HG03575 (cell line): ENCODE measurements around the gene TCTN1.
"Not testable (repeated sequence)": the region's sequence is repeated elsewhere in the genome, so short reads cannot be mapped to it uniquely, and the experiment has no call there.

Source experiments
- ATAC-seq: cut with Tn5 transposase; IDR thresholded peaks from one replicate; pipeline ENCODE4 v1.9.1; 2021; ENCODE audit not compliant: unreplicated experiment, insufficient number of reproducible peaks, low FRiP score; ENCODE audit errors: extremely low read depth

Gene TCTN1

DNA sequence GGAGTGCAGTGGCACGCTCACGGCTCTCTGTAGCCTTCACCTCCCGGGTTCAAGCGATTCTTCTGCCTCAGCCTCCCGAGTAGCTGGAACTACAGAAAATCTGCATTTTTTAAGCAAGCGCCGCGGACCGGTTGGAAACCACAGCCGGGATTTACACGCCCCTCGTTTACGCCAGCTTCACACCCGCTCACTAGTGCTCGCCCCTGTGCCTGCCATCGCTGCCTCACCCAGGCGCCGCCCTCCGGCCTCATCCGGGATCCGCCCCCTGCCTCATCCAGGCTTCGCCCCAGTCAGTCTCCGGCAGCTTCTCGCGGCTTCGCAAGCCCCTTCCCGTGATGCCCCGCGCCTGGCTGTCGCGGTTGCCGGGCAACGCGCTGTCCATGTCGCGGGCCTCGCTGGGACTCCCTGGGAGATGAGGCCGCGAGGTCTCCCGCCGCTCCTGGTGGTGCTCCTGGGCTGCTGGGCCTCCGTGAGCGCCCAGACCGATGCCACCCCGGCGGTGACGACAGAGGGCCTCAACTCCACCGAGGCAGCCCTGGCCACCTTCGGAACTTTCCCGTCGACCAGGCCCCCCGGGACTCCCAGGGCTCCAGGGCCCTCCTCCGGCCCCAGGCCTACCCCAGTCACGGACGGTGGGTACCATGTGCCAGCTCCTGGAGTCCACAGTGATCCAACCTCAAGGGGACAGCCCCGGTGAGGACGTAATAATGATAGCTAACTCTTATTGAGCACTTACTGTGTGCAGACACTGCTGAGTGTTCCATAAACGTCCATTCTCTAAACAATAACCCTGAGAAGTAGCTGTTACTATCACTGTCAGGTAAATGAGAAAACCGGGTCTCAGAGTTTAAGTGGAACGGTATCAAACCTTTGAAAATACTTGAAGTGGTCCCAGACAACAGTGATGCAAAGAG lies at the start of gene TCTN1:
Gene TCTN1, plus strand, starts transcription at position 359 of the 914 bp plus-strand sequence. Its CDS starts 54 bp downstream, at position 413.
- peak; percentile 86 for ATAC-seq

DNA sequence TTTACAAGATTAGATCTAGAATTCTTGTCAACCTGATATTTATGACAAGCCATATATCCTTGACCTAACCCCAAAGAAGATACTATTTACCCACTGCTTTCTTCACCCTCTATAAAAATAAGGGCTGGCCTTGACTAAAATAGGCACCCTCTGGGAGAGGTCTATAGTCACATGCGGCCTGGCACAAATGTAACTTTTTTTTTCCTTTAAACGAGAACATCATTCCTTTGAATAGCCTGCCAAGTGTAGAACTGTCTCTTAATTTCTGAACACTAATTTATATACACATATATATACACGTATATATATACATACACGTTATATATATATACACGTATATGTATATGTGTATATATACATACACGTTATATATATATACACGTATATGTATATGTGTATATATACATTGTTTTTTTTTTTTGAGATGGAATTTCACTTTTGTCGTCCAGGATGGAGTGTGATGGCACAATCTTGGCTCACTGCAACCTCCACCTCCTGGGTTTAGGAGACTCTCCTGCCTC lies 49.4 kb upstream of the TCTN1 start:
- ATAC-seq, result no peak

DNA sequence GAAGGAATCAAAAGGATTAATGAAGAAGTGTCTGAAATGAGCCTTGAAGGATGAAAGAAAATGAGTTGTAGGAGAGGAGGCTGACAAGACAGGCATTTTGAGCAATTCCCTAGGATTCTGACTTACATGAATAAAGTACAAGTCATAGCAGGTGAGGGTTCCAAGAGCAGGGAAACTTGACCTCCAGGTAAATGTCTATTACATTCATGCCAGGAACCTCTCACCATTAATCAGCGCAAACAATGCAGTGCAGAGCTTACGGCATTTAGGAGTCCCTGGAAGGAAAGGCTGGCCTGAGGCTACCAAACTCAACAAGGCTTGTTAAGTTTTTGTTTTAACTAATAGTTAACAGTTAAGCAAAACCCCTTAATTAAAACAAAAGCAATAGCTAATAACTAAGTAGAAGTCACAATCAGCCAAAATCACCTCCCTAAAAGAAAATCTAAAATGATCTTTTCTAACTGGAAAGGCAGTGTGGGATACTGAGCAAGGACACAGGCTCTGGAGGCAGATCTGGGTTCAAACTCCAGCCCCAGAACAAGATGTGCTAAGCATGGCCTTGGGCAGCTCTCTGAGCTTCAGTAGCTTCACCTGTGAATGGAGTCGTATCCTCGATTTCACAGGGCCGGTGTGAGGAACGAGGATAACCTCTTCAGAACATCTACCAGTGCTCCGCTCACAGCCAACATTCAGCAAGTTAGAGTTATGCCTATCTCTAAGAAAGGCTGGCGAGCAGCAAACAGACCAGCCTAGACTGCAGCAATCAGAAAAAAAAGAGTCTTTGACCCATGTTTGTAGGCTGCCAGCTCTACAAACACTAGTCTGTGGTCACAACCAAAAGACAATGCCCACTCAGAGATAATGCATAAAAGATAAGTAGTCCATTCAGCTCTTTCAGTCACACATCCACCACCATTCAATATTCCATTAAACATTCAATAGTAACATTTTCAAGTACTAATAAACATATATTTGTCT lies 47.7 kb upstream of the TCTN1 start:
- no peak for ATAC-seq

DNA sequence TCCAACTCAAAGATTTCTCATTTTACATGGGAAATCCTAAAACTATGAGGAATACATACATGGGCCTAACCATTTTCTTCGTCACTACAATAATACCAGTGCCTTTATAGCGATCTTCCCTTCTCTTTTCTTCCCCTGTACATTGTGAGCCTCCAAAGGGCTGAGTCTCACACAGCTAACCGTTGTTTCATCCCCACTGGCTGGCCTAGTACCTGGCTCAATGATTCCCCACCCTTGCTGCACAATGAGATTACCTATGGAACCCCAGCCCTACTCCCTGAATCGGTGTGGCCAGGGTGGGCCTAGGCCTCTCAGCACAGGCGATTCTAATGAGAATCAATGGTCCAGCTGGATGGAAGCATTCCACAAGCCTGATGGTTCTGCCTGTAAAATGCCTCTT lies 46.9 kb upstream of the TCTN1 start:
- ATAC-seq, result no peak

DNA sequence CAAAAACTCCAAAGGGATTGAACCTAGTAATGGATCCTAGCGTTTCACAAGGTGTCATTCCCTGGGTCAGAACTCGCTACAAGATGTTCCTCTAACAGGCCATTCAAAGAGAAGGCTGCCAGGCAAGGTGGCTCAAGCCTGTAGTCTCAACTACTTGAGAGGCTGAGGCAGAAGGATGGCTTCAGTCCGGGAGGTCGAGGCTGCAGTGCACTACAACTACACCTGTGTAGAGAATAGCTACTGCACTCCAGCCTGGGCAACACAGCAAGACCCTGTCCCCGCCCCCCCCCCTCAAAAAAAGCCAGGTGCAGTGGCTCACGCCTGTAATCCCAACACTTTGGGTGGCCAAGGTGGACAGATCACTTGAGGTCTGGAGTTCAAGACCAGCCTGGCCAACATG lies 45.2 kb upstream of the TCTN1 start:
- ATAC-seq, result no peak

DNA sequence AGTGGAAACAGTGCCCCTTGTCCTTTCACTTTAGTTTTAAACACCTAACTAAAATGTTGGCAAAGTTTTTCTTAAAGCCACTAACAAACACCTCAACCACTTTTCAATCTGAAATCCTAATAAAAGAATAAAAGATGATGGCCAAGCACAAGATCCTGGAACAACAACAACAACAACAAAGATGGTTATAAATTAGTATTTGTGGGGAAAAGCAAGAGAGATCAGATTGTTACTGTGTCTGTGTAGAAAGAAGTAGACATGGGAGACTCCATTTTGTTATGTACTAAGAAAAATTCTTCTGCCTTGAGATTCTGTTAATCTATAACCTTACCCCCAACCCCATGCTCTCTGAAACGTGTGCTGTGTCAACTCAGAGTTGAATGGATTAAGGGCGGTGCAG lies 44.1 kb upstream of the TCTN1 start:
- ATAC-seq, result not testable (repeated sequence)

DNA sequence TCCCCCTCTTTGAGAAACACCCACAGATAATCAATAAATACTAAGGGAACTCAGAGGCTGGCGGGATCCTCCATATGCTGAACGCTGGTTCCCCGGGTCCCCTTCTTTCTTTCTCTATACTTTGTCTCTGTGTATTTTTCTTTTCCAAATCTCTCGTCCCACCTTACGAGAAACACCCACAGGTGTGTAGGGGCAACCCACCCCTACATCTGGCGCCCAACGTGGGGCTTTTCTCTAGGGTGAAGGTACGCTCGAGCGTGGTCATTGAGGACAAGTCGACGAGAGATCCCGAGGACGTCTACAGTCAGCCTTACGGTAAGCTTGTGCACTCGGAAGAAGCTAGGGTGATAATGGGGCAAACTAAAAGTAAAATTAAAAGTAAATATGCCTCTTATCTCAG lies 43.1 kb upstream of the TCTN1 start:
- ATAC-seq, result not testable (repeated sequence)

DNA sequence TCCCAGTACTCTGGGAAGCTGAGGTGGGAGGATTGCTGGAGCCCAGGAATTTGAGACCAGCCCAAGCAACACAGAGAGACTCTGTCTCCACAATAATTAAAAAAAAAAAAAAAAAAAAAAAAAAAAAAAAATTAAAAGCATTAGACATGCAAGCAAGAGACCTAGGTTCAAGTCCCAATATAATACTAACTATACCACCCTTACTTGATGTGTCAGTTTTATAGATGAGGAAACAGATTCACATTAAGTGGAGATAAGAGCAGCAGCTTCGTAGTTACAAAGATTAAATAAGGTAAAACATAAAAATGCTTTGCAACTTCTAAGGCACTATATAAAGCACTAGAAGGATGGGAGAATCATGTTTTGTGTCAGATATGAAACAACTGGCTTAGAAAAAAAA lies 39.9 kb upstream of the TCTN1 start:
- ATAC-seq, result no peak

DNA sequence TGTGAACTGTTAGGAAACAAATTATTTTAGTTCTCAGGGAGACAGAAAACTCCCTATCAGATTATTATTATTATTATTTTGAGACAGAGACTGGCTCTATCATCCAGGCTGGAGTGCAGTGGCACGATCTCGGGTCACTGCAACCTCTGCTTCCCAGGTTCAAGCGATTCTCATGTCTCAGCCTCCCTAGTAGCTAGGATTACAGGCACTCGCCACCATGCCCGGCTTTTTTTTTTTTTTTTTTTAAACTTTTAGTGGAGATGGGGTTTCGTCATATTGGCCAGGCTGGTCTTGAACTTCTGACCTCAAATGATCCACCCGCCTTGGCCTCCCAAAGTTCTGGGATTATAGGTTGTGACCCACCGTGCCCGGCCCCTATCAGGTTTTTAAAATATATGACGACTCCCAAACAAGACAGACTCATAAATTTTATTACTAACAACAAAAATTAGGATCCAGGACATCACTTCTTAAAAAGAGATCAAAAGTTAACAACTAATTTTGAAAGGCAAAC lies 39.2 kb upstream of the TCTN1 start:
- not testable (repeated sequence) for ATAC-seq

DNA sequence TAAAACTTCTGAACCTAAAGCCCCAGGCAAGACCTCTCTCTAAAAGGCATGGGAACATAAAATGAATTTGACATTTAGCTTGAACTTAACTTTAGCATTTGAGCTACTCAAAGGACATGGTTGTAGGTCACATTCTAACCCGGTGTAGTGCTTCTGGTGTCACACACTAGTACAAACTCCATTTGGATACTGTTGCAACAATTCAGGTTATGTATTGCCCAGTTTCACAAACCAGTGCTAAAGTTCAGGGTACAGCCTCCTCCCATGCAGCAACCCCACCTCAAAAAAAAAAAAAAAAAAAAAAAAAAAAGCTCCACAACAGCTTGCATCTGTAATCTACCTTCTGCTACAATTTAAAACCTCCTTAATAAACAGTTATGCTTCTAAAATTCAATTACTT lies 38.6 kb upstream of the TCTN1 start:
- no peak for ATAC-seq

DNA sequence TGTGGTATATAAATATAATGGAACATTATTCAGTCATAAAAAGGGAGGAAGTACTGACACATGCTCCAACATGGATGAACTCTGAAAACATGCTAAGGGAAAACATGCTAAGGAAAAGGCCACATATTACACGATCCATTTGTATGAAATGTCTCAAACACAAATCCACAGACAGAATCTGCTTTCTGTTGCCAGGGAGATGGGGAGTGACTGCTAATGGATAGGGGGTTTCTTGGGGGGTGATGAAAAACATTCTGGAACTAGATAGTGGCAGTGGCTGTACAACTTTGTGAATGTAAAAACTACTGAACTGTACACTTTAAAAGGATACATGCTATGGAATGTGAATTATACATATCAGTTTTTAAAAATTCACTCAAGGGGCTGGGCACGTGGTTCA lies 37.4 kb upstream of the TCTN1 start:
- ATAC-seq, result no peak

DNA sequence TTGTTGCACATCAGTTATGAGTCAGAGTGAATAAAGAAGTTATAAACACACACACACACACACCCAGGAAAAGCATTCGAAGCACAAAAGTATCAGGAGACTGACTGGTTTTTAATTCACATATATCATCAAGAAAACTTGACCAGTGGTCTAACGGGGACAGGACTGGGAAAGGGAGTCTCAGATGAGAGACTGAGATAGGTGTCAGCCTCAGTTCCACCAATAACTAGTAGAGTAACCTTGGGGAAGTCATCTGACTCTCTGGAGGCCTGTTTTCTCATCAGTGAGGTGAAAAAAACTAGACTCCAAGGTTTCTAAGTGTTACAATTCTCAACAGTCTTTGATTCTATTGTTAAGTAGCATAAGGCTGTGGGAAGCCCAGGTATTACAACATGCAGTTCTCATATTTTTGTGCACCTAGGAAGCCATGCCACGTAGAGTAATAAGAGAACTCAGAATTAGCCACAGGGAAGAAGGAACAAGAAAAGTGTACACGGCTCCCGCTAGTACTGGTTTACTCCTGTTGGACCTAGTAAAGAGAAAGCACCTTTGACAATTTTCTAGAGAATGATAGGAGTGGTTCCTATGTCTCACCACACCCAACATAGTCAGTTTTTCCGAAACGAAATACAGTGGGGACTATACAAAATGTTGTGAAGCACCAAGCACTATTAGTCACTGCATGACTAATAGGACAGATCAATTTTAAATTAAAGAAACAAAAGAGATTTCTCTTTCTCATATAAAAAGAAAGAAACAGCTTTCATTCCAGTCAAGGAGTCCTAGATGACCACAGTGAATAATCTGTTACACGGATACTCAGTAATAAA lies 35.9 kb upstream of the TCTN1 start:
- ATAC-seq, result no peak

DNA sequence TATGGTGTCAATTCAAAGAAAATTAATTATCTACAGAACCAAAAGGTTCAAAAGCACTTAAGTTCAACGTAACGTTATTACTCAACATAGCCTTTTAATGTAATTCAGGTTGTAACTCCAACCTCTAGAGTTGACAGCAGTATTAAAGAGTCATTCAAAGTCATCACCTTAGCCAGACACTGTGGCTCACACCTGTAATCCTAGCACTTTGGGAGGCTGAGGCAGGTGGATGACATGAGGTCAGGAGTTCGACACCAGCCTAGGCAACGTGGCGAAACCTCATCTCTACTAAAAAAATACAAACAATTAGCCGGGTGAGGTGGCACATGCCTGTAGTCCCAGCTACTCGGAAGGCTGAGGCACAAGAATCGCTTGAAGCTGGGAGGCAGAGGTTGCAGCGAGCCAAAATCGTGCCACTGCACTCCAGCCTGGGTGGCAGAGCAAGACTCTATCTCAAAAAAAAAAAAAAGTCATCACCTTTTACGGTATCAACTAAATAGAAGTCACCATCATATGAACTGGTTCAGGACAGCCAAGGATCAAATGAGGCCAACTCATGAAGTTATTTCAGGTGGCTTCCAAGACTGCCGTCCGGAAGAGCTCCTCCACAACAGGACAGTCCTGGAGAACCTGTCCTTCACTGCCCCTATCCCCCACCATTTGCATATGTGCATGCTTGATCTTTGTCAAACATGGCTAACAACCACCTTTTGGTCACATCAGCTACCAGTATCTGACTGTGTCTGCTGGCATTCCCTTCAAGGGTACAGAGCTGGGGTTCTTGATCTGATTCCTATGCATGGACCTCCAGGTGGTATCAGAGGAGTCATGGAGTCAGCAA lies 35.0 kb upstream of the TCTN1 start:
- no peak for ATAC-seq

DNA sequence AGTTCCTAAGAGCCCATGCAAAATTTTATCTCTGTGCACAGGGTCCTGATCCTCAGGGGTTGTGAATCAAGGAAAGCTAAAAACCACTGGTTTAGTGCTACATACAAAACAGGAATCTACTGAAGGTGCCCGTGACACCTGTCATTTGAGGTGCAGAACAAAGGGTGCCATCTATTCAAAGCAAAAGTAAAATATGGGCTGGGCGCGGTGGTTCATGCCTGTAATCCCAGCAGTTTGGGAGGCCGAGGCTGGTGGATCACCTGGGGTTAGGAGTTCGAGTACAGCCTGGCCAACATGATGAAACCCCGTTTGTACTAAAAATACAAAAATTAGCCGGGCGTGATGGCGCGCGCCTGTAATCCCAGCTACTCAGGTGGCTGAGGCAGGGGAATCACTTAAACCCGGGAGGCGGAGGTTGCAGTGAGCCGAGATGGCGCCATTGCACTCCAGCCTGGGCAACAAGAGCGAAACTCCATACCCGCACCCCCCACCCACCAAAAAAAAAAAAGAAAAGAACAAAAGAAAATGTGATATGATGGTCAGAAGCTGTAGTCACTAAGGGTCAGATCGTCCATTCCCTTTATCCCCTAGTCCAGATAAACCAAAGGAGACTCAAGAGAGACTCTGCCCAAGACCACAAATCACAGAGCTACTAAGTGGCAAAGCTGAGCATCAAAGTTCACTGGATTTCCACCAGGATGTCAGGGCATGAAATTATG lies 34.2 kb upstream of the TCTN1 start:
- no peak for ATAC-seq

DNA sequence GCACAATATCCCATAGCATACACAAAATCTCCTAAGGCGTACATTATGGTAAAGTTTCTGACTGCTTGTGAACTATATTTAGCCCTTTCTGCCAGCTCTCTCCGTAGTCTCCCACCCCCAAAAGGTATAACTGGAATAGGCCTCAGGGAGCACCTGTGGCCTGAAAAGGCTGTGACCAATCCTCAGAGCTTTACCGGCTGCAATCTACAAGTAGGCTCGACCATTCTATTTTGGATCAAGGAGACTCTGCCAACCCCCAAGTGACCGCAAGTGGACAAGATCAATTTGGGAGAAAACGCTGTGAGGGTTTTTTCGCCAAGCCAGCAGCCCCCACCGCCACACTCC lies 32.0 kb upstream of the TCTN1 start:
- ATAC-seq, result no peak

DNA sequence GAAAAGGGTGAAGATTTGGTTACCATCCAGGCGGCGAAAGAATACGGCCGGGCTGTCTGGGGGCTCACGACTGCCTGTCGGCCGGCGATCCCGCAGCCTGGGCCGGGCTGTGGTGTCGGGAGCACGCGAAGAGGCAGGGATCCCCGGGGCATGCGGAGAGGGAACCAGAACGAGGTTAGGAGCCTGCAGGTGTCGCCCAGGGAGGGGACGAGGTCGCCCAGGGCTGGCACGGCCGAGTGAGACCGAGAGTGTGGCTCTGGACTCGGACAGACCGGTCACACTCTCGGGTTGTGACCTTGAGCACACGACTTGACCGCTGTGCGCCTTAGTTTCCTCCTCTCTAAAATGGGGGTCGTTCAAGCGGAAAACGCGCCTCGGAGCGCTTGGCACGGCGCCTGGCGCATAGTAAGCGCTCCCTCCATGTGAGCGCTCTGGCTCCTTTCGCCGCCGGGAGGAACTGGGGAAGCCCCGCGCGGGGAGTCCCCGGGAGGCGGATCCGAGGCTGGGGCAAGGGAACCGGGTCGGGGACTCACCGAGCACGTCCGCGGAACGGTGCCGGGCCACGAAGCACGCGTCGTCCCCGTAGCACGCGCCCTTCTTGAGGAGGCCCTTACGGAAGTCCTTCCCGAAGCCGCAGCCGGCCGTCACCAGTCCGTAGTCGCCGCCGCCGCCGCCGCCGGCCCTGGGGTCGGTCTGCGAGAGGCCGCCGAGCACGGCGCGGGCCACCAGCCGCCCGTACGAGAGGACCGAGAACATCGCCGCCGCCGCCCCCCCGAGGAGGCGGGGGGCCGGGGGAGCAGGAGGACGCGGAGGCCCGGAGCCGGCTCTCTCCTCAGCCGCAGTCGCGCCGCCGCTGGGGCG lies 31.4 kb upstream of the TCTN1 start:
- no peak for ATAC-seq
